ENCODE results near the gene CLPTM1L.

CLPTM1L gene

DNA sequence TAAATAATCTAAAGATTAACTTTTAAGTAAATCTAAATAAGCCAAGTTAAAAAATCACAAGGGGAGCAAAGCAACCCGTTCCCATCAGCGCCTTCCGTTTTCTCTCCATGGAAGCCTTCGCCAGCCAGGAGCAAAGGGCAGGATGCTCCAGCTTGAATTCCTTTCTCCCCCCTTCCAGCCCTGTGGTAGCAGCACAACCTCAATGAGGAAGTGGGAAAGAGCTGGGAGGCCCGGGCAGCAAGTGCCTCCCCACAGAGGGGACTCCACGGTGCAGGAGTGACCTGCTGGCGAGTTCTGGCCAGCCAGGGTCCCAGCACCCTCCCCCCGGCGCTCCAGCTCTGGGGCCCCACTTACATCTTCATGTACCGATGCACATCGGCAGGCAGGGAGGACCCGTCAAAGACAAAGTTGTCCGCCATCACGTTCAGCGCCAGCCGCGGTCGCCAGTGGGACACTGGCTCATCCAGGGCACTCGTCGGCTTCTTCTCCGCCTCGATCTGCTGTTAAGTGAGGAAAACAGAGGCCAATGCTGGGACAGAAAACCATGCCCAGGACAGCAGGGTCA is 6.3 kb downstream of the CLPTM1L start:
- Histone ChIP-seq H2AK5ac (ENCODE audit: low read length) (no peak overlapping the region), H2BK120ac (ENCODE audit: low read depth, low read length) (no peak overlapping the region), H3K4me1 (ENCODE audit: control insufficient read depth, low read depth, low read length) (no peaks in the 10 kb centered on the region), H3K79me2 (ENCODE audit: control insufficient read depth, insufficient read depth, low read length) (peaks cover 2% of the 10 kb centered on the region), H3K23ac (ENCODE audit: low read length) (no peak overlapping the region), H3K4me3 (ENCODE audit: low read length) (no peak overlapping the region), H4K5ac (ENCODE audit: low read length) (no peak overlapping the region), H3K56ac (ENCODE audit: low read length) (no peak overlapping the region), H3K27me3 (ENCODE audit: insufficient read depth, low read length, poor library complexity) (no peaks in the 10 kb centered on the region), H2BK5ac (ENCODE audit: low read length) (no peak overlapping the region), H3K79me1 (ENCODE audit: low read length) (peaks cover 9% of the 10 kb centered on the region), H3K27ac (ENCODE audit: low read depth, low read length) (no peak overlapping the region), H2BK15ac (replicated peaks; ENCODE audit: low read depth) (no peak overlapping the region), H3K9ac (ENCODE audit: low read length) (no peak overlapping the region), H3K18ac (ENCODE audit: low read length) (no peak overlapping the region), H3K36me3 (ENCODE audit: control insufficient read depth, insufficient read depth, low read length) (peaks cover 18% of the 10 kb centered on the region), H3K4ac (ENCODE audit: low read depth, low read length) (no peak overlapping the region), H3K4me2 (ENCODE audit: low read length) (no peak overlapping the region), H4K8ac (ENCODE audit: low read depth, low read length) (no peak overlapping the region)
- no peak for DNase-seq
- no CpG with 5 or more reads among the region's 22 CpGs for WGBS (ENCODE audit: extremely low coverage, insufficient coverage, low lambda C conversion rate)

DNA sequence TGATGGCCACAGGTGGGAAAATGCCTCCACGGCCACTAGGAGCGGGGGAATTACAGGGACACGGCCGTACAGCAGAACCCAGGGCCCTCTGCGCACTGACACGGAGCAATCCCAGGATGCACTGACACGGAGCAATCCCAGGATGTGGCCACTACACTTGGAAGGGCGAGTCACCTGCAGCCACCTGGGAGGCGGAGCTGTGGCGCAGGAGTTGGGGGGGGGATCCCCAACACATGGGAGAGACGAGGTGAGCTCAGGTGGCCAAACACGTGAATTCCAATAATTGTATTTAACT is 6.8 kb downstream of the CLPTM1L start:
- Histone ChIP-seq H2BK15ac (replicated peaks; ENCODE audit: low read depth) (no peak overlapping the region), H3K9ac (ENCODE audit: low read length) (no peak overlapping the region), H3K4me2 (ENCODE audit: low read length) (no peak overlapping the region), H3K4ac (ENCODE audit: low read depth, low read length) (no peak overlapping the region), H3K23ac (ENCODE audit: low read length) (no peak overlapping the region), H3K18ac (ENCODE audit: low read length) (no peak overlapping the region), H2BK120ac (ENCODE audit: low read depth, low read length) (no peak overlapping the region), H2BK5ac (ENCODE audit: low read length) (no peak overlapping the region), H4K8ac (ENCODE audit: low read depth, low read length) (no peak overlapping the region), H3K56ac (ENCODE audit: low read length) (no peak overlapping the region), H3K4me1 (ENCODE audit: control insufficient read depth, low read depth, low read length) (no peaks in the 10 kb centered on the region), H3K27me3 (ENCODE audit: insufficient read depth, low read length, poor library complexity) (no peaks in the 10 kb centered on the region), H3K4me3 (ENCODE audit: low read length) (no peak overlapping the region), H3K79me2 (ENCODE audit: control insufficient read depth, insufficient read depth, low read length) (peaks cover under 1% of the 10 kb centered on the region), H3K36me3 (ENCODE audit: control insufficient read depth, insufficient read depth, low read length) (peaks cover 22% of the 10 kb centered on the region), H2AK5ac (ENCODE audit: low read length) (no peak overlapping the region), H4K5ac (ENCODE audit: low read length) (no peak overlapping the region), H3K27ac (ENCODE audit: low read depth, low read length) (no peak overlapping the region), H3K79me1 (ENCODE audit: low read length) (peaks cover 10% of the 10 kb centered on the region)
- no CpG with 5 or more reads among the region's 12 CpGs for WGBS (ENCODE audit: extremely low coverage, insufficient coverage, low lambda C conversion rate)
- DNase-seq, result no peak

DNA sequence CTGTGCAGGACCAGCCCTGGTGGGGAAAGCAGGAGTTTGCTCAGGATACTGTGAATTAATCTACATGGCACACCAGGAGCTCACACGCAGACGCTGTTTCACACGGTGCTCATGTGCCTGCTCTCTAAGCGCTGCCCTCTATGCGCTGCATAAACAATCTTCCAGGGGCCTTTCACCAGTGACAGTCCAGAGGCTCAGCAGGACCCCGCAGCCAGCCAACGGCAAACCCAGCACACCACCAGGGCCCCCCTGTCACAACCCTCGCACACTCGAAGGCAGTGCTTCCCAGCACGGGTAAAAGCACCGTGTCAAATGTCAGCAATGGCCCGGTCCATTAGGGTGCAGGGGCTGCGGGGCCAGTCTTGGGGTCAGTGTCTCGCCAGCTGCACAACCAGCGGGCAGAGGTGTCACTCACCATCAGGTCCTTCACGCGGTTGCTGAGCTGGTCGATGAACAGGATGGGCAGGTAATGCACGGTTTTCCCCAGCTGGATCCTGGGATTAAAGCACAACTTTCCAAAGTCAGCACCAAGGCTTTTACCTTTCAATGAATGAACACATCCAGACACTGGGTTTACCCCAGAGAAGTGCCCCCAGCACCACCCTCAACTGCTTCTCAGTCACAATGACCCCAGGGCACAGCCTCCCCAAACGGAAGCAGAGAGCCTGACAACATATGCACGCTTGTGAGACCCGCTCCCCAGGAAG is 7.3 kb downstream of the CLPTM1L start:
- H2BK5ac ChIP-seq (ENCODE audit: low read length), result no peak overlapping the region
- DNase-seq, result no peak
- no peak overlapping the region for H3K9ac ChIP-seq (ENCODE audit: low read length)
- H4K8ac ChIP-seq (ENCODE audit: low read depth, low read length), result no peak overlapping the region
- H4K5ac ChIP-seq (ENCODE audit: low read length), result no peak overlapping the region
- no peaks in the 10 kb centered on the region for H3K79me2 ChIP-seq (ENCODE audit: control insufficient read depth, insufficient read depth, low read length)
- H3K79me1 ChIP-seq (ENCODE audit: low read length), result peaks cover 9% of the 10 kb centered on the region
- H3K36me3 ChIP-seq (ENCODE audit: control insufficient read depth, insufficient read depth, low read length), result peaks cover 23% of the 10 kb centered on the region
- H2BK120ac ChIP-seq (ENCODE audit: low read depth, low read length), result no peak overlapping the region
- no peak overlapping the region for H3K4ac ChIP-seq (ENCODE audit: low read depth, low read length)
- H3K27me3 ChIP-seq (ENCODE audit: insufficient read depth, low read length, poor library complexity), result no peaks in the 10 kb centered on the region
- H3K18ac ChIP-seq (ENCODE audit: low read length), result no peak overlapping the region
- H2BK15ac ChIP-seq (replicated peaks; ENCODE audit: low read depth), result no peak overlapping the region
- no peak overlapping the region for H2AK5ac ChIP-seq (ENCODE audit: low read length)
- H3K23ac ChIP-seq (ENCODE audit: low read length), result no peak overlapping the region
- no peak overlapping the region for H3K4me2 ChIP-seq (ENCODE audit: low read length)
- H3K4me1 ChIP-seq (ENCODE audit: control insufficient read depth, low read depth, low read length), result no peaks in the 10 kb centered on the region
- H3K56ac ChIP-seq (ENCODE audit: low read length), result no peak overlapping the region
- H3K27ac ChIP-seq (ENCODE audit: low read depth, low read length), result no peak overlapping the region
- H3K4me3 ChIP-seq (ENCODE audit: low read length), result no peak overlapping the region
- no CpG with 5 or more reads among the region's 22 CpGs for WGBS (ENCODE audit: extremely low coverage, insufficient coverage, low lambda C conversion rate)

DNA sequence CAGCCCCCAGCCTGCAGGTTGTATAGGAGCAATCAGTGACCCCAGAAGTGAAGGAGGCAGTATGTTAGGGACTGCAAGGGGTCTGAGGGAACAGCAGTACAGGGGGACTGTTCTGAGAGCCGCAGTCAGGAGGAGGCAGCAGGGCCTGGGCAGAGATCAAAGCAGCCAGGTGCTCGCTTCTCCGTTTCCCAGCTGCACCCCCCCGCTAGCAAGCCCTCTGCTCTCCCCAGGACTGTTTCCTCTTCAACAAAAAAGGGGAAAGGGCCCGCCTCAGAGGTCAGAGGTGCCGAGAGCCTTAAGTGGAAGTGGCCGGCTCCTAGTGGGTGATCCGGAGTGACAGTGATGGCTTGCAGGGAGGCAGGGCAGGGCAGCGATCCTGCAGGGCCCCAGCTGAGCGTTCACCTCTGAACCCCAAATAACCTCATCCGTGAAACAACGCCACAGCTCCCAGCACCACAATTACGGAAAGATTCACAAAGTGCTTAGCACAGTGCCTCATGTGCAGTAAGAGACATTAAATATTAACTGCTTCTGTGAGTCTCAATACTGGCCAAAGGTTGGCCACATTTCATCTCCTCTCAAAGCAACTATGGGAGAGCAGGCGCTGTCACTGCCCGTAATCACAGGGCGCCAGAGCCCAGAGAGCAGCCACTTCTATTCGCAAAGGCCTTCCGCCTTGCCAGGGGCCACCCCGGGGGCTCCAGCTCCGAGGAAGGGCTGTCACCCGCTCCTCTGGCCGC is 8.0 kb downstream of the CLPTM1L start:
- no peak overlapping the region for H3K56ac ChIP-seq (ENCODE audit: low read length)
- H2AK5ac ChIP-seq (ENCODE audit: low read length), result no peak overlapping the region
- DNase-seq, result no peak
- H3K36me3 ChIP-seq (ENCODE audit: control insufficient read depth, insufficient read depth, low read length), result peaks cover 23% of the 10 kb centered on the region
- H4K5ac ChIP-seq (ENCODE audit: low read length), result no peak overlapping the region
- peaks cover 7% of the 10 kb centered on the region for H3K79me1 ChIP-seq (ENCODE audit: low read length)
- no peak overlapping the region for H3K27ac ChIP-seq (ENCODE audit: low read depth, low read length)
- H2BK5ac ChIP-seq (ENCODE audit: low read length), result no peak overlapping the region
- H3K4me3 ChIP-seq (ENCODE audit: low read length), result no peak overlapping the region
- no peak overlapping the region for H3K9ac ChIP-seq (ENCODE audit: low read length)
- no CpG with 5 or more reads among the region's 22 CpGs for WGBS (ENCODE audit: extremely low coverage, insufficient coverage, low lambda C conversion rate)
- H3K27me3 ChIP-seq (ENCODE audit: insufficient read depth, low read length, poor library complexity), result no peaks in the 10 kb centered on the region
- H3K4me1 ChIP-seq (ENCODE audit: control insufficient read depth, low read depth, low read length), result no peaks in the 10 kb centered on the region
- no peaks in the 10 kb centered on the region for H3K79me2 ChIP-seq (ENCODE audit: control insufficient read depth, insufficient read depth, low read length)
- no peak overlapping the region for H3K4me2 ChIP-seq (ENCODE audit: low read length)
- no peak overlapping the region for H3K4ac ChIP-seq (ENCODE audit: low read depth, low read length)
- no peak overlapping the region for H3K18ac ChIP-seq (ENCODE audit: low read length)
- no peak overlapping the region for H3K23ac ChIP-seq (ENCODE audit: low read length)
- H2BK120ac ChIP-seq (ENCODE audit: low read depth, low read length), result no peak overlapping the region
- no peak overlapping the region for H2BK15ac ChIP-seq (replicated peaks; ENCODE audit: low read depth)
- H4K8ac ChIP-seq (ENCODE audit: low read depth, low read length), result no peak overlapping the region

- H4K8ac ChIP-seq (ENCODE audit: low read depth, low read length), result no peak overlapping the region
- peaks cover 7% of the 10 kb centered on the region for H3K79me1 ChIP-seq (ENCODE audit: low read length)
- H2BK15ac ChIP-seq (replicated peaks; ENCODE audit: low read depth), result no peak overlapping the region
- no peak overlapping the region for H2AK5ac ChIP-seq (ENCODE audit: low read length)
- WGBS (ENCODE audit: extremely low coverage, insufficient coverage, low lambda C conversion rate), result no CpG with 5 or more reads among the region's 14 CpGs
- H3K79me2 ChIP-seq (ENCODE audit: control insufficient read depth, insufficient read depth, low read length), result no peaks in the 10 kb centered on the region
- no peak overlapping the region for H3K4me3 ChIP-seq (ENCODE audit: low read length)
- H2BK5ac ChIP-seq (ENCODE audit: low read length), result no peak overlapping the region
- no peak overlapping the region for H2BK120ac ChIP-seq (ENCODE audit: low read depth, low read length)
- no peak overlapping the region for H3K9ac ChIP-seq (ENCODE audit: low read length)
- H3K4me2 ChIP-seq (ENCODE audit: low read length), result no peak overlapping the region
- no peak overlapping the region for H3K23ac ChIP-seq (ENCODE audit: low read length)
- H3K18ac ChIP-seq (ENCODE audit: low read length), result no peak overlapping the region
- H4K5ac ChIP-seq (ENCODE audit: low read length), result no peak overlapping the region
- no peak overlapping the region for H3K56ac ChIP-seq (ENCODE audit: low read length)
- H3K27ac ChIP-seq (ENCODE audit: low read depth, low read length), result no peak overlapping the region
- H3K4me1 ChIP-seq (ENCODE audit: control insufficient read depth, low read depth, low read length), result no peaks in the 10 kb centered on the region
- peaks cover 21% of the 10 kb centered on the region for H3K36me3 ChIP-seq (ENCODE audit: control insufficient read depth, insufficient read depth, low read length)
- DNase-seq, result no peak
- H3K27me3 ChIP-seq (ENCODE audit: insufficient read depth, low read length, poor library complexity), result no peaks in the 10 kb centered on the region
- no peak overlapping the region for H3K4ac ChIP-seq (ENCODE audit: low read depth, low read length)
Measured at GRCh38 chr5:1336106-1336561, 8.8 kb downstream of the CLPTM1L start.

Measured in mesendoderm (in vitro differentiated cells).